Effector memory CD8-positive, alpha-beta T cell (primary cell): Measurements from ENCODE around the gene MTHFS.

Source experiments
- ATAC-seq: fragments of 150-1000 bp; cut with Tn5 transposase; replicated peaks from 2 replicates; pipeline ENCODE4 v1.10.0; 2021; ENCODE audit warnings: mild to moderate bottlenecking, moderate library complexity
- DNase-seq, 3 experiments: peaks; one replicate each; pipeline ENCODE4 v3.0.0; 2021
- H3K27ac Mint-ChIP-seq, 2 donors: one replicate each; pipeline ENCODE4 v1.8.0; 2022; ENCODE audit warnings: mild to moderate bottlenecking in 2 of 2, mixed read lengths in 2 of 2, moderate library complexity in 2 of 2
- H3K27me3 Mint-ChIP-seq, 2 donors: one replicate each; pipeline ENCODE4 v1.8.0; 2022; ENCODE audit warnings: mixed read lengths in 2 of 2
- H3K36me3 Mint-ChIP-seq: one replicate; pipeline ENCODE4 v1.8.0; 2022; ENCODE audit warnings: mild to moderate bottlenecking, moderate library complexity, mixed read lengths; ENCODE audit not compliant: insufficient read depth
- H3K4me1 Mint-ChIP-seq, 2 donors: one replicate each; pipeline ENCODE4 v1.8.0; 2022; ENCODE audit warnings: low read depth in 2 of 2, mixed read lengths in 2 of 2
- H3K4me3 Mint-ChIP-seq, 2 donors: one replicate each; pipeline ENCODE4 v1.8.0; 2022; ENCODE audit warnings: mild to moderate bottlenecking in 2 of 2, mixed read lengths in 2 of 2, moderate library complexity in 2 of 2
- H3K9me3 Mint-ChIP-seq, 2 donors: one replicate each; pipeline ENCODE4 v1.8.0; 2022; ENCODE audit warnings: mixed read lengths in 2 of 2

Gene MTHFS

GRCh38 chr15:79812541-79812940, 84.3 kb downstream of the MTHFS start:
- Mint-ChIP-seq H3K36me3 (no peaks in the 10 kb centered on the region), H3K9me3 (no peaks in the 10 kb centered on the region), H3K4me1 (no peaks in the 10 kb centered on the region), H3K27me3 (peaks cover 4 to 6% of the 10 kb centered on the region in 2 donors), H3K4me3 (no peak overlapping the region), H3K27ac (no peak overlapping the region)
- ATAC-seq (no peak), DNase-seq (no peak)

GRCh38 chr15:79811406-79812405, 85.1 kb downstream of the MTHFS start:
- H3K27me3 Mint-ChIP-seq: peaks cover 6% of the 10 kb centered on the region in 2 donors
- no peak for DNase-seq
- H3K4me1 Mint-ChIP-seq: no peaks in the 10 kb centered on the region
- H3K4me3 Mint-ChIP-seq: no peak overlapping the region
- ATAC-seq: no peak
- no peak overlapping the region for H3K27ac Mint-ChIP-seq
- no peaks in the 10 kb centered on the region for H3K9me3 Mint-ChIP-seq
- no peaks in the 10 kb centered on the region for H3K36me3 Mint-ChIP-seq

GRCh38 chr15:79804838-79805237, 92.0 kb downstream of the MTHFS start:
- Mint-ChIP-seq H3K9me3 (no peaks in the 10 kb centered on the region), H3K27me3 (peaks cover 21 to 37% of the 10 kb centered on the region in 2 donors), H3K36me3 (no peaks in the 10 kb centered on the region), H3K27ac (no peak overlapping the region), H3K4me1 (no peaks in the 10 kb centered on the region), H3K4me3 (no peak overlapping the region)
- no peak for DNase-seq
- no peak for ATAC-seq

- ATAC-seq (no peak), DNase-seq (no peak)
- no peak overlapping the region for H3K27ac Mint-ChIP-seq
Measured at GRCh38 chr15:79798311-79798710, 98.5 kb downstream of the MTHFS start.

More at GRCh38 chr15:79798311-79798710, 98.5 kb downstream of the MTHFS start:
- peaks cover 8 to 9% of the 10 kb centered on the region in 2 donors for H3K27me3 Mint-ChIP-seq
- no peaks in the 10 kb centered on the region for H3K4me1 Mint-ChIP-seq
- no peaks in the 10 kb centered on the region for H3K9me3 Mint-ChIP-seq
- no peaks in the 10 kb centered on the region for H3K36me3 Mint-ChIP-seq
- no peak overlapping the region for H3K4me3 Mint-ChIP-seq
